Astrocyte (in vitro differentiated cells and primary cell): ENCODE data around the gene RRP1.

Experiments
- EZH2 ChIP-seq: IDR thresholded peaks from 2 replicates; pipeline ENCODE4 v1.6.1; 2012; ENCODE audit warnings: mild to moderate bottlenecking, low read length, inconsistent platforms; ENCODE audit not compliant: insufficient read depth
- TF ChIP-seq, protein P1 (sequence below): IDR thresholded peaks from 2 replicates; pipeline ENCODE4 v1.5.1; 2011; ENCODE audit warnings: low read depth, mild to moderate bottlenecking, inconsistent platforms, low read length, moderate library complexity; ENCODE audit not compliant: insufficient read depth

DNA sequence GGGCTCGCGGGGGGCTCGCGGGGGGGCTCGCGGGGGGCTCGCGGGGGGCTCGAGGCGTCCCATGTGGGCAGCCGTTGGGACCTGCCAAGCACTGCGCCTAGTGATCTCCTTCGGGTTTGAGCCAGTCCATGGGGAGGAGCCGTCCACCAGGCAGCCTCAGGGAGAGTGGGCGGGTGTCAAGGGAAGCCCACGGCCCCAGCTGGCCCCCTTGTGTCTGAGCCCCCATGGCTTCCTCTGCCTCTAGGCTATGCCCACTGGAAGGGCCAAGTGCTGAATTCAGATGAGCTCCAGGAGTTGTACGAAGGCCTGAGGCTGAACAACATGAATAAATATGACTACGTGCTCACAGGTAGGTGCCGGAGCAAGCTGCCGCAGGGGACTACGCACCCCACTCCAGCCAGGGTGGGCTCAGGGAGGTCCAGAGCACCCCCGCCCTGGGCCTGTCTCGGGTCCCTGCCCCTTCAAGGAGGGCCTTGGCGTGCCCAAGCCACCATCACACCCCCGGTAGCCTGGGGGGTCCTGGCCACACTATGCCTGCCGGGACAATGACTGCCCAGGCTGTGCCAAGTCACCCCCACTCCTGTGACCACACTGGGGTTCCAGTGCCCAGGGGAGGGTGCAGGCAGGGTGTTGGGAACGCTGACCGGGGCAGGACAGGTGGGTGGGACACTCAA lies 47.8 kb upstream of the RRP1 start:
- TF ChIP-seq, protein P1, sequence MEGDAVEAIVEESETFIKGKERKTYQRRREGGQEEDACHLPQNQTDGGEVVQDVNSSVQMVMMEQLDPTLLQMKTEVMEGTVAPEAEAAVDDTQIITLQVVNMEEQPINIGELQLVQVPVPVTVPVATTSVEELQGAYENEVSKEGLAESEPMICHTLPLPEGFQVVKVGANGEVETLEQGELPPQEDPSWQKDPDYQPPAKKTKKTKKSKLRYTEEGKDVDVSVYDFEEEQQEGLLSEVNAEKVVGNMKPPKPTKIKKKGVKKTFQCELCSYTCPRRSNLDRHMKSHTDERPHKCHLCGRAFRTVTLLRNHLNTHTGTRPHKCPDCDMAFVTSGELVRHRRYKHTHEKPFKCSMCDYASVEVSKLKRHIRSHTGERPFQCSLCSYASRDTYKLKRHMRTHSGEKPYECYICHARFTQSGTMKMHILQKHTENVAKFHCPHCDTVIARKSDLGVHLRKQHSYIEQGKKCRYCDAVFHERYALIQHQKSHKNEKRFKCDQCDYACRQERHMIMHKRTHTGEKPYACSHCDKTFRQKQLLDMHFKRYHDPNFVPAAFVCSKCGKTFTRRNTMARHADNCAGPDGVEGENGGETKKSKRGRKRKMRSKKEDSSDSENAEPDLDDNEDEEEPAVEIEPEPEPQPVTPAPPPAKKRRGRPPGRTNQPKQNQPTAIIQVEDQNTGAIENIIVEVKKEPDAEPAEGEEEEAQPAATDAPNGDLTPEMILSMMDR, result no peak
- TF ChIP-seq EZH2, result no peak
